Parathyroid adenoma (tissue), 2 donors: ENCODE measurements around the gene CAD.

Experiments
- H2AFZ ChIP-seq: fragments of 300-600 bp; sonication (generic); one replicate; pipeline ENCODE4 v1.7.0; 2017; ENCODE audit warnings: antibody characterized with exemption, mild to moderate bottlenecking
- H3K27ac ChIP-seq: fragments of 300-600 bp; sonication (generic); one replicate; pipeline ENCODE4 v1.7.0; 2017
- H3K27me3 ChIP-seq: fragments of 300-600 bp; sonication (generic); one replicate; pipeline ENCODE4 v1.7.0; 2017; ENCODE audit warnings: low read length; ENCODE audit not compliant: control insufficient read depth, insufficient read depth
- H3K36me3 ChIP-seq: fragments of 300-600 bp; sonication (generic); one replicate; pipeline ENCODE4 v1.7.0; 2017; ENCODE audit warnings: low read length; ENCODE audit not compliant: control insufficient read depth, insufficient read depth
- H3K4me1 ChIP-seq: fragments of 300-600 bp; sonication (generic); one replicate; pipeline ENCODE4 v1.7.0; 2017; ENCODE audit warnings: control low read depth
- H3K4me2 ChIP-seq: fragments of 300-600 bp; sonication (generic); one replicate; pipeline ENCODE4 v1.7.0; 2017; ENCODE audit warnings: low read length
- H3K4me3 ChIP-seq: fragments of 300-600 bp; sonication (generic); one replicate; pipeline ENCODE4 v1.7.0; 2017; ENCODE audit warnings: low read depth, low read length
- H3K79me2 ChIP-seq: fragments of 300-600 bp; sonication (generic); one replicate; pipeline ENCODE4 v1.7.0; 2017; ENCODE audit warnings: control low read depth
- H3K9ac ChIP-seq: fragments of 300-600 bp; sonication (generic); one replicate; pipeline ENCODE4 v1.7.0; 2017; ENCODE audit warnings: mild to moderate bottlenecking
- H3K9me3 ChIP-seq: fragments of 300-600 bp; sonication (generic); one replicate; pipeline ENCODE4 v1.7.0; 2017; ENCODE audit warnings: low read length; ENCODE audit not compliant: control insufficient read depth
- CTCF ChIP-seq: fragments of 300-600 bp; sonication (generic); IDR thresholded peaks from one replicate; pipeline ENCODE4 v1.7.0; 2017; ENCODE audit warnings: antibody characterized with exemption, mild to moderate bottlenecking
- donor health status: primary hyperparathyroidism.

Gene CAD

GRCh38 chr2:27240406-27240805, 23.2 kb downstream of the CAD start:
- TF ChIP-seq CTCF: no peak
- H3K4me3 ChIP-seq: no peak overlapping the region
- H3K9ac ChIP-seq: no peak overlapping the region
- H3K4me2 ChIP-seq: no peak overlapping the region
- no peaks in the 10 kb centered on the region for H3K4me1 ChIP-seq
- no peaks in the 10 kb centered on the region for H3K27me3 ChIP-seq
- H3K9me3 ChIP-seq: no peaks in the 10 kb centered on the region
- H3K79me2 ChIP-seq: no peaks in the 10 kb centered on the region
- H3K36me3 ChIP-seq: no peaks in the 10 kb centered on the region
- no peak overlapping the region for H2AFZ ChIP-seq
- H3K27ac ChIP-seq: no peak overlapping the region

- Histone ChIP-seq H3K27me3 (no peaks in the 10 kb centered on the region), H3K36me3 (no peaks in the 10 kb centered on the region), H3K4me2 (no peak overlapping the region), H3K9me3 (no peaks in the 10 kb centered on the region), H3K27ac (no peak overlapping the region), H3K4me3 (no peak overlapping the region), H2AFZ (no peak overlapping the region), H3K79me2 (no peaks in the 10 kb centered on the region), H3K9ac (no peak overlapping the region), H3K4me1 (no peaks in the 10 kb centered on the region)
- TF ChIP-seq CTCF: no peak
Measured at GRCh38 chr2:27241761-27242613, 24.8 kb downstream of the CAD start.

DNA sequence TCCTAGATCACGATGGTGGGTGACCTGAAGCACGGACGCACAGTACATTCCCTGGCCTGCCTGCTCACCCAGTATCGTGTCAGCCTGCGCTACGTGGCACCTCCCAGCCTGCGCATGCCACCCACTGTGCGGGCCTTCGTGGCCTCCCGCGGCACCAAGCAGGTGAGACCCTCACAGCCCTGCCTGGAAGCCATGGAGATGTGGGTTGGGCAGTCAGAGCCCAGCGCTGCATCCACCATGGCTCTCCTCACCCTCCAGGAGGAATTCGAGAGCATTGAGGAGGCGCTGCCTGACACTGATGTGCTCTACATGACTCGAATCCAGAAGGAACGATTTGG, 25.4 kb downstream of the CAD start:
- Histone ChIP-seq H3K4me3 (no peak overlapping the region), H3K27me3 (no peaks in the 10 kb centered on the region), H3K4me1 (no peaks in the 10 kb centered on the region), H2AFZ (no peak overlapping the region), H3K79me2 (no peaks in the 10 kb centered on the region), H3K9ac (no peak overlapping the region), H3K9me3 (no peaks in the 10 kb centered on the region), H3K36me3 (no peaks in the 10 kb centered on the region), H3K4me2 (no peak overlapping the region), H3K27ac (no peak overlapping the region)
- TF ChIP-seq CTCF: no peak

- H3K36me3 ChIP-seq: no peaks in the 10 kb centered on the region
- no peak overlapping the region for H2AFZ ChIP-seq
- H3K27ac ChIP-seq: no peak overlapping the region
Measured at GRCh38 chr2:27243391-27244130, 26.4 kb downstream of the CAD start.

More at GRCh38 chr2:27243391-27244130, 26.4 kb downstream of the CAD start:
- Histone ChIP-seq H3K79me2 (no peaks in the 10 kb centered on the region), H3K4me1 (no peaks in the 10 kb centered on the region), H3K4me3 (no peak overlapping the region), H3K4me2 (no peak overlapping the region), H3K9me3 (no peaks in the 10 kb centered on the region), H3K27me3 (no peaks in the 10 kb centered on the region), H3K9ac (no peak overlapping the region)
- no peak for TF ChIP-seq CTCF
